Uterus (tissue), 4 donors: ENCODE data around the gene MPZL3. TPM values are rescaled to one million over a fixed set of nuclear protein-coding genes. Genes with fewer than 3 reads are reported as not detected.

ENCODE experiments used
- DNase-seq, 2 donors: peaks; one replicate each; pipeline ENCODE4 v3.0.0-alpha.2; 2019 to 2020
- H3K27ac ChIP-seq, 2 donors: fragments of 200-600 bp; sonication (generic); 1 replicate in 1 of 2; 2 replicates in 1 of 2; pipeline ENCODE4 v1.5.1; 2016 to 2018
- H3K27me3 ChIP-seq, 2 donors: fragments of 200-600 bp; sonication (generic); one replicate each; pipeline ENCODE4 v1.5.1; 2018 to 2019; ENCODE audit warnings: control low read depth in 1 of 2
- H3K36me3 ChIP-seq, 2 donors: fragments of 200-600 bp; sonication (generic); one replicate each; pipeline ENCODE4 v1.5.1; 2019; ENCODE audit warnings: control low read depth in 1 of 2
- H3K4me1 ChIP-seq, 2 donors: fragments of 200-600 bp; sonication (generic); one replicate each; pipeline ENCODE4 v1.5.1; 2018 to 2019; ENCODE audit warnings: control low read depth in 1 of 2
- H3K4me3 ChIP-seq, 2 donors: fragments of 200-600 bp; sonication (generic); 1 replicate in 1 of 2; 2 replicates in 1 of 2; pipeline ENCODE4 v1.5.1; 2018 to 2019; ENCODE audit warnings: mild to moderate bottlenecking in 1 of 2
- H3K9me3 ChIP-seq, 2 donors: fragments of 200-600 bp; sonication (generic); one replicate each; pipeline ENCODE4 v1.5.1; 2019; ENCODE audit warnings: control low read depth in 1 of 2
- CTCF ChIP-seq, 4 experiments: fragments of 200-600 bp in 2 of 4; fragments of 450-650 bp in 2 of 4; sonication (generic) in 2 of 4; IDR thresholded peaks; one replicate each; pipeline ENCODE4 v1.5.1; 2016 to 2019; ENCODE audit warnings: antibody characterized with exemption in 4 of 4, mild to moderate bottlenecking in 2 of 4, moderate library complexity in 1 of 4
- POLR2A ChIP-seq, 2 donors: fragments of 450-650 bp; IDR thresholded peaks; one replicate each; pipeline ENCODE4 v1.6.1; 2016; ENCODE audit warnings: antibody characterized with exemption in 2 of 2, mild to moderate bottlenecking in 1 of 2, moderate library complexity in 1 of 2
- intact Hi-C: fragments of 100-400 bp; cut with DNase I; formaldehyde crosslinking; loops from one replicate; pipeline ENCODE4 v1.15.1; 2023; ENCODE audit warnings: low total_unique reads
- total RNA-seq, 4 donors: library from RNA; depleted of rRNA in 3 of 4; stranded (reverse); fragments of >200 nt in 3 of 4; gene quantifications; one replicate each; pipeline versions ENCODE4 v1.1.0 to v1.2.4, GENCODE V29; 2014 to 2023
- donor health status: DM: yes; HTN: yes; CAD: no.

MPZL3 gene
- total RNA-seq, 4 donors from 2014 or later = 0.26 to 8.3 (median 3.3) TPM

GRCh38 chr11:118214210-118214914 lies 37.8 kb downstream of the MPZL3 start:
- Histone ChIP-seq H3K4me3 (no peak overlapping the region), H3K36me3 (no peaks in the 10 kb centered on the region), H3K27me3 (no peaks in the 10 kb centered on the region), H3K27ac (no peak overlapping the region), H3K4me1 (no peaks in the 10 kb centered on the region), H3K9me3 (no peaks in the 10 kb centered on the region)
- no peak for TF ChIP-seq CTCF (IDR thresholded peaks at IDR 0.05)
- TF ChIP-seq POLR2A (IDR thresholded peaks at IDR 0.05) = no peak
- no peak for DNase-seq
- intact Hi-C loops = no loop called here

- Histone ChIP-seq H3K9me3 (no peaks in the 10 kb centered on the region), H3K27ac (no peak overlapping the region), H3K27me3 (no peaks in the 10 kb centered on the region), H3K36me3 (no peaks in the 10 kb centered on the region), H3K4me1 (no peaks in the 10 kb centered on the region), H3K4me3 (no peak overlapping the region)
- TF ChIP-seq POLR2A (IDR thresholded peaks at IDR 0.05) (no peak), CTCF (IDR thresholded peaks at IDR 0.05) (no peak)
- intact Hi-C loops = no loop called here
- DNase-seq = no peak
Measured at GRCh38 chr11:118213781-118214180, 38.4 kb downstream of the MPZL3 start.

- no peaks in the 10 kb centered on the region for H3K36me3 ChIP-seq
- H3K4me1 ChIP-seq = no peaks in the 10 kb centered on the region
- intact Hi-C loops = no loop called here
- H3K9me3 ChIP-seq = no peaks in the 10 kb centered on the region
- no peak overlapping the region for H3K27ac ChIP-seq
- no peak for DNase-seq
- H3K27me3 ChIP-seq = no peaks in the 10 kb centered on the region
- TF ChIP-seq POLR2A (IDR thresholded peaks at IDR 0.05) = no peak
- TF ChIP-seq CTCF (IDR thresholded peaks at IDR 0.05) = no peak
- no peak overlapping the region for H3K4me3 ChIP-seq
Measured at GRCh38 chr11:118213201-118213600, 39.0 kb downstream of the MPZL3 start.

GRCh38 chr11:118212781-118213191 lies 39.4 kb downstream of the MPZL3 start:
- Histone ChIP-seq H3K27ac (no peak overlapping the region), H3K4me1 (no peaks in the 10 kb centered on the region), H3K36me3 (no peaks in the 10 kb centered on the region), H3K27me3 (no peaks in the 10 kb centered on the region), H3K4me3 (no peak overlapping the region), H3K9me3 (no peaks in the 10 kb centered on the region)
- intact Hi-C loops = no loop called here
- TF ChIP-seq CTCF (IDR thresholded peaks at IDR 0.05) (no peak), POLR2A (IDR thresholded peaks at IDR 0.05) (no peak)
- no peak for DNase-seq

- H3K27me3 ChIP-seq = no peaks in the 10 kb centered on the region
- no peaks in the 10 kb centered on the region for H3K36me3 ChIP-seq
- intact Hi-C loops = no loop called here
- no peak overlapping the region for H3K4me3 ChIP-seq
- no peak for DNase-seq
- H3K9me3 ChIP-seq = no peaks in the 10 kb centered on the region
- H3K27ac ChIP-seq = no peak overlapping the region
- TF ChIP-seq CTCF (IDR thresholded peaks at IDR 0.05) = no peak
- TF ChIP-seq POLR2A (IDR thresholded peaks at IDR 0.05) = no peak
- H3K4me1 ChIP-seq = no peaks in the 10 kb centered on the region
Measured at GRCh38 chr11:118212131-118212725, 39.9 kb downstream of the MPZL3 start.
